ENCODE results near the gene DAP. TPM values are rescaled to one million over a fixed set of nuclear protein-coding genes. Genes with fewer than 3 reads are reported as not detected.

DAP gene
- total RNA-seq, 1 donor from 2014 or later = 22.9 TPM

GRCh38 chr5:10655161-10655971 lies 105.7 kb downstream of the DAP start:
- peaks cover 10% of the 10 kb centered on the region for H3K4me1 ChIP-seq
- intact Hi-C loops (cut with micrococcal nuclease) = no loop called here
- H3K27ac ChIP-seq (replicated peaks) = no peak overlapping the region
- H3K4me3 ChIP-seq = no peak overlapping the region
- no peak for TF ChIP-seq CTCF (IDR thresholded peaks at IDR 0.05; ENCODE audit: borderline replicate concordance)
- H3K9me3 ChIP-seq (replicated peaks) = peaks cover 3% of the 10 kb centered on the region
- peaks cover 11% of the 10 kb centered on the region for H3K36me3 ChIP-seq
- H3K27me3 ChIP-seq (ENCODE audit: low read depth) = no peaks in the 10 kb centered on the region
- no peak for DNase-seq

GRCh38 chr5:10654566-10654965 lies 106.5 kb downstream of the DAP start:
- no peak overlapping the region for H3K4me3 ChIP-seq
- H3K27ac ChIP-seq (replicated peaks) = no peak overlapping the region
- intact Hi-C loops (cut with micrococcal nuclease) = no loop called here
- no peaks in the 10 kb centered on the region for H3K27me3 ChIP-seq (ENCODE audit: low read depth)
- H3K36me3 ChIP-seq = peaks cover 11% of the 10 kb centered on the region
- peaks cover 3% of the 10 kb centered on the region for H3K9me3 ChIP-seq (replicated peaks)
- DNase-seq = no peak
- H3K4me1 ChIP-seq = peaks cover 10% of the 10 kb centered on the region
- TF ChIP-seq CTCF (IDR thresholded peaks at IDR 0.05; ENCODE audit: borderline replicate concordance) = no peak

- H3K27me3 ChIP-seq (ENCODE audit: low read depth) = no peaks in the 10 kb centered on the region
- no peak overlapping the region for H3K4me3 ChIP-seq
- H3K4me1 ChIP-seq = peaks cover 10% of the 10 kb centered on the region
- no peak for TF ChIP-seq CTCF (IDR thresholded peaks at IDR 0.05; ENCODE audit: borderline replicate concordance)
- DNase-seq = no peak
- intact Hi-C loops (cut with micrococcal nuclease) = no loop called here
- H3K36me3 ChIP-seq = peaks cover 11% of the 10 kb centered on the region
- H3K27ac ChIP-seq (replicated peaks) = peak overlapping the region; percentile 63
- H3K9me3 ChIP-seq (replicated peaks) = peaks cover 3% of the 10 kb centered on the region
Measured at GRCh38 chr5:10653751-10654400, 107.2 kb downstream of the DAP start.

GRCh38 chr5:10653043-10653442 lies 108.0 kb downstream of the DAP start:
- Histone ChIP-seq H3K9me3 (replicated peaks) (no peaks in the 10 kb centered on the region), H3K4me3 (no peak overlapping the region), H3K4me1 (peaks cover 10% of the 10 kb centered on the region), H3K36me3 (peaks cover 11% of the 10 kb centered on the region), H3K27ac (replicated peaks) (peak overlapping the region; percentile 63), H3K27me3 (ENCODE audit: low read depth) (no peaks in the 10 kb centered on the region)
- peak; percentile 80 for DNase-seq
- intact Hi-C loops (cut with micrococcal nuclease) = no loop called here
- no peak for TF ChIP-seq CTCF (IDR thresholded peaks at IDR 0.05; ENCODE audit: borderline replicate concordance)

GRCh38 chr5:10652606-10653005 lies 108.4 kb downstream of the DAP start:
- Histone ChIP-seq H3K36me3 (peaks cover 11% of the 10 kb centered on the region), H3K27me3 (ENCODE audit: low read depth) (no peaks in the 10 kb centered on the region), H3K4me3 (no peak overlapping the region), H3K9me3 (replicated peaks) (no peaks in the 10 kb centered on the region), H3K27ac (replicated peaks) (peak overlapping the region; percentile 9), H3K4me1 (peaks cover 10% of the 10 kb centered on the region)
- DNase-seq = no peak
- TF ChIP-seq CTCF (IDR thresholded peaks at IDR 0.05; ENCODE audit: borderline replicate concordance) = no peak
- intact Hi-C loops (cut with micrococcal nuclease) = no loop called here

All from left ventricle myocardium inferior (tissue), 1 donor.